ENCODE data around the gene TARBP1. TPM values are rescaled to one million over a fixed set of nuclear protein-coding genes. Genes with fewer than 3 reads are reported as not detected.

Gene TARBP1
- total and polyA plus RNA-seq, 2 of the 13 experiments (the other 11 are each of a cell fraction or from before 2014, with no cell fraction given): 37.7 to 67.0 TPM

- H4K20me1 ChIP-seq (ENCODE audit: insufficient read depth, low read length): no peaks in the 10 kb centered on the region
- ChIA-PET CTCF (ENCODE audit: low intra/inter-chr PET ratio, low total read pairs) (no interaction called here), POLR2A (no interaction called here)
- H3K4me1 ChIP-seq (ENCODE audit: insufficient read depth, low read length): no peaks in the 10 kb centered on the region
- H3K4me3 ChIP-seq (replicated peaks in 1 of 3; ENCODE audit: insufficient read depth in 1 of 3, low read depth in 2 of 3, low read length in 3 of 3): no peak overlapping the region
- H3K9me3 ChIP-seq (ENCODE audit: low read length): no peaks in the 10 kb centered on the region
- no peak for TF ChIP-seq PATZ1 (CRISPR knock-in tag; IDR thresholded peaks at IDR 0.05)
- TF ChIP-seq KLF11 (CRISPR knock-in tag; IDR thresholded peaks at IDR 0.05): no peak
- TF ChIP-seq YEATS4 (CRISPR knock-in tag; IDR thresholded peaks at IDR 0.05; ENCODE audit: borderline replicate concordance): no peak
- TF ChIP-seq POGZ (CRISPR knock-in tag; IDR thresholded peaks at IDR 0.05): no peak
- no peak for TF ChIP-seq ZNF264 (CRISPR knock-in tag; IDR thresholded peaks at IDR 0.05)
- TF ChIP-seq NFAT5 (CRISPR knock-in tag; IDR thresholded peaks at IDR 0.05): no peak
- no peak for TF ChIP-seq ZNF747 (CRISPR knock-in tag; IDR thresholded peaks at IDR 0.05; ENCODE audit: borderline replicate concordance)
- TF ChIP-seq MED13 (CRISPR knock-in tag; IDR thresholded peaks at IDR 0.05): no peak
- TF ChIP-seq ZNF709 (CRISPR knock-in tag; IDR thresholded peaks at IDR 0.05): no peak
- TF ChIP-seq ZBTB7A (CRISPR knock-in tag; IDR thresholded peaks at IDR 0.05): no peak
- DNase-seq (ENCODE audit: low spot score): no peak
- no peak overlapping the region for H2AFZ ChIP-seq (ENCODE audit: low read length)
- ATAC-seq: no peak
- BruUV-seq (replicated peaks): no TSS peak
- 96% methylated on average over 6 of the region's 6 CpGs for WGBS (ENCODE audit: low lambda C conversion rate)
- FAIRE-seq: no peak
- H3K36me3 ChIP-seq (replicated peaks in 1 of 2; ENCODE audit: control insufficient read depth in 1 of 2, insufficient read depth in 2 of 2, low read length in 2 of 2): peaks cover 7 to 27% of the 10 kb centered on the region in 2 experiments
- no peaks in the 10 kb centered on the region for H3K79me2 ChIP-seq (ENCODE audit: insufficient read depth, low read length)
- intact Hi-C loops (cut with micrococcal nuclease; ENCODE audit: unreplicated experiment) (no loop called here), in situ Hi-C loops (cut with HindIII; ENCODE audit: extremely low pct_ligation_motif_present, low pct_unique_long_range_greater_than_20kb) (no loop called here)
- no peak overlapping the region for H3K9ac ChIP-seq (ENCODE audit: insufficient read depth, low read depth, low read length)
- no peak overlapping the region for H3K4me2 ChIP-seq (ENCODE audit: low read depth, low read length)
- no peak overlapping the region for H3K27ac ChIP-seq (ENCODE audit: extremely low read length, insufficient read depth, low read length)
- no peaks in the 10 kb centered on the region for H3K27me3 ChIP-seq (ENCODE audit: control insufficient read depth in 1 of 2, insufficient read depth in 2 of 2, low read length in 2 of 2)
Measured at GRCh38 chr1:234396871-234397270, 82.1 kb downstream of the TARBP1 start.
